ENCODE results near the gene MGLL.

Gene MGLL

GRCh38 chr3:127743351-127744252 lies 78.7 kb downstream of the MGLL start:
- no peak for DNase-seq (ENCODE audit: low spot score)
- FAIRE-seq: no peak

- FAIRE-seq (no peak), DNase-seq (ENCODE audit: low spot score) (no peak)
Observed at GRCh38 chr3:127742580-127742979, 79.7 kb downstream of the MGLL start.

- no peak for FAIRE-seq
- DNase-seq (ENCODE audit: low spot score): no peak
Observed at GRCh38 chr3:127741690-127742089, 80.6 kb downstream of the MGLL start.

GRCh38 chr3:127741246-127741645 lies 81.1 kb downstream of the MGLL start:
- FAIRE-seq (no peak), DNase-seq (ENCODE audit: low spot score) (no peak)

GRCh38 chr3:127740136-127740915 lies 82.0 kb downstream of the MGLL start:
- DNase-seq (ENCODE audit: low spot score): peak; percentile 16
- FAIRE-seq: no peak

GRCh38 chr3:127739347-127740135 lies 82.8 kb downstream of the MGLL start:
- FAIRE-seq: no peak
- DNase-seq (ENCODE audit: low spot score): no peak

GRCh38 chr3:127738192-127738840 lies 84.0 kb downstream of the MGLL start:
- FAIRE-seq (peak; percentile 48), DNase-seq (ENCODE audit: low spot score) (peak; percentile 77)

- peak; percentile 32 for DNase-seq (ENCODE audit: low spot score)
- peak; percentile 58 for FAIRE-seq
Observed at GRCh38 chr3:127736801-127737539, 85.3 kb downstream of the MGLL start.

- FAIRE-seq (peak; percentile 94), DNase-seq (ENCODE audit: low spot score) (peak; percentile 90)
Observed at GRCh38 chr3:127735767-127736693, 86.3 kb downstream of the MGLL start.

- peak; percentile 98 for FAIRE-seq
- peak; percentile 98 for DNase-seq (ENCODE audit: low spot score)
Observed at GRCh38 chr3:127734754-127735473, 87.4 kb downstream of the MGLL start.

GRCh38 chr3:127734181-127734720 lies 88.1 kb downstream of the MGLL start:
- DNase-seq (ENCODE audit: low spot score): no peak
- no peak for FAIRE-seq

- FAIRE-seq (no peak), DNase-seq (ENCODE audit: low spot score) (no peak)
Observed at GRCh38 chr3:127733781-127734180, 88.5 kb downstream of the MGLL start.

GRCh38 chr3:127732879-127733350 lies 89.4 kb downstream of the MGLL start:
- FAIRE-seq (no peak), DNase-seq (ENCODE audit: low spot score) (no peak)

- no peak for FAIRE-seq
- no peak for DNase-seq (ENCODE audit: low spot score)
Observed at GRCh38 chr3:127732303-127732702, 90.0 kb downstream of the MGLL start.

- FAIRE-seq (no peak), DNase-seq (ENCODE audit: low spot score) (no peak)
Observed at GRCh38 chr3:127731546-127732289, 90.6 kb downstream of the MGLL start.

- DNase-seq (ENCODE audit: low spot score): no peak
- FAIRE-seq: no peak
Observed at GRCh38 chr3:127730666-127731295, 91.5 kb downstream of the MGLL start.

GRCh38 chr3:127730171-127730570 lies 92.1 kb downstream of the MGLL start:
- DNase-seq (ENCODE audit: low spot score) (no peak), FAIRE-seq (no peak)

Data from RCC 7860 (cell line).